ENCODE results near the gene THBS1. TPM values are rescaled to one million over a fixed set of nuclear protein-coding genes. Genes with fewer than 3 reads are reported as not detected.

THBS1 gene
- total RNA-seq, 4 donors from 2014 or later = 82.0 to 396 (median 89.6) TPM

DNA sequence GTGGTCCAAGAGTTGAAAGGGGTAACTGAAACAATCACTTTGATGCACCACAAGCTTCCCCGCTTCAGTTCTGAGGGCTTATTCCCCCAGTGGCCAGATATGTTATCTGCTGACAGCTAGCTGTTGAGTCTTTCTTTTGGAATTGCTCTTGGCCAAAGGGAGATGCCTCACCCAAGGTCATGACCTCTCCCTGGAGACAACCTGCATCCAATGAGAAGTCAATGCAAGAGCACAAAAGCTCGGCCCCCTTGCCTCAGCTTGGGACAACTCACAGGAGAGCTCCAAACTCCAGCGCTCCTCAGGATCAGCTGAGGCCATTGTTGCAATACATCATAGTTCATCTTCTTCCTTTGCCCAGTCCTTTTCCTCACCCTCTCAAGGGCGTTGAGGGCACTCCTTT, 31.0 kb upstream of the THBS1 start:
- H3K27me3 ChIP-seq = no peaks in the 10 kb centered on the region
- H3K9me3 ChIP-seq = peaks cover 5% of the 10 kb centered on the region
- H3K4me1 ChIP-seq = peaks cover 20% of the 10 kb centered on the region
- no peak for DNase-seq (ENCODE audit: low spot score in 2 of 2)
- no peaks in the 10 kb centered on the region for H3K36me3 ChIP-seq
- 75% methylated on average over 4 of the region's 4 CpGs for WGBS
- no peak overlapping the region for H3K4me3 ChIP-seq
- H3K27ac ChIP-seq = no peak overlapping the region
- TF ChIP-seq POLR2AphosphoS5 (IDR thresholded peaks at IDR 0.05) (no peak), EP300 (IDR thresholded peaks at IDR 0.05) (no peak)
- TF ChIP-seq, protein P1, sequence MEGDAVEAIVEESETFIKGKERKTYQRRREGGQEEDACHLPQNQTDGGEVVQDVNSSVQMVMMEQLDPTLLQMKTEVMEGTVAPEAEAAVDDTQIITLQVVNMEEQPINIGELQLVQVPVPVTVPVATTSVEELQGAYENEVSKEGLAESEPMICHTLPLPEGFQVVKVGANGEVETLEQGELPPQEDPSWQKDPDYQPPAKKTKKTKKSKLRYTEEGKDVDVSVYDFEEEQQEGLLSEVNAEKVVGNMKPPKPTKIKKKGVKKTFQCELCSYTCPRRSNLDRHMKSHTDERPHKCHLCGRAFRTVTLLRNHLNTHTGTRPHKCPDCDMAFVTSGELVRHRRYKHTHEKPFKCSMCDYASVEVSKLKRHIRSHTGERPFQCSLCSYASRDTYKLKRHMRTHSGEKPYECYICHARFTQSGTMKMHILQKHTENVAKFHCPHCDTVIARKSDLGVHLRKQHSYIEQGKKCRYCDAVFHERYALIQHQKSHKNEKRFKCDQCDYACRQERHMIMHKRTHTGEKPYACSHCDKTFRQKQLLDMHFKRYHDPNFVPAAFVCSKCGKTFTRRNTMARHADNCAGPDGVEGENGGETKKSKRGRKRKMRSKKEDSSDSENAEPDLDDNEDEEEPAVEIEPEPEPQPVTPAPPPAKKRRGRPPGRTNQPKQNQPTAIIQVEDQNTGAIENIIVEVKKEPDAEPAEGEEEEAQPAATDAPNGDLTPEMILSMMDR (IDR thresholded peaks at IDR 0.05) = no peak

DNA sequence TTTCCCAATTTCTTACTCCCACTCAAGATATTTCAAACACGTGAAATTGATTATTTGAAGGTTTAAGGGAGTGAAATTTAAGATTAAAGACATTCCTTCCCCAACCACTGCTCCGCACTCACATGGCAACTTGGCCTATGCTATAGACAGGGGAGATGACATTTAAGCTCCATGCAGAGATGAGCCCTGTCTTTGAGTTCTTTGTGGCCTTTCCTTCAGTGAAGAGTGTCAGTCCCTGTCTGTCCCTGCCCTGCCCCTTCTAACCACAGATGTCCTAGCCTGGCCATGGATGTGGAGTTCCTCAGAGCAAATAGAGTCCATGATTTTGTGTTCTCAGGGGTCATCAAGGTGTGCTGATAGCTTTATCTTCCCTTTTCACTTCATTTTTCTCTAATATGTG, 29.4 kb upstream of the THBS1 start:
- DNase-seq (ENCODE audit: low spot score in 2 of 2) = no peak
- H3K36me3 ChIP-seq = no peaks in the 10 kb centered on the region
- WGBS = 97% methylated on average over 2 of the region's 2 CpGs

DNA sequence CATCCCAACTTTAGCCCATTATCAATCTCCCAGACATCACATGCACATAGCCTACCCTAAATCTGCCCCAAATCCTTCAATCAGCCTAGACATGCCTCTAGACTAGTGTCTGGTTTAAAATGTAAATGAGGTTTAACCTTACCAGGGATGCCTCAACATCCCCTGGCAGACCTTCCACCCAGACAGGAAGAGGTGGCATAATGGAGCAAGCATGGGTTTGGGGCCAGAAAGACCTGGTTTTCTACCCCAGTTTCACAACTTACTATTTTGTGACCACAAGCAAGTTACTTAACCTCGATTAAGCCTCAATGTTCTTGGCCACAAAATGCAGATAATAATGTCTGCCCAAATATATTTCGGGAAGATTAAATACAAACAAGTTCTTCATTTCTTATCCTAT, 28.3 kb upstream of the THBS1 start:
- WGBS = 46% methylated on average over 2 of the region's 2 CpGs
- H3K4me3 ChIP-seq = no peak overlapping the region
- no peak for DNase-seq (ENCODE audit: low spot score in 2 of 2)
- TF ChIP-seq POLR2AphosphoS5 (IDR thresholded peaks at IDR 0.05) = no peak
- no peak for TF ChIP-seq EP300 (IDR thresholded peaks at IDR 0.05)
- TF ChIP-seq POLR2A (IDR thresholded peaks at IDR 0.05) = no peak
- TF ChIP-seq, protein P1 (IDR thresholded peaks at IDR 0.05) = no peak
- H3K36me3 ChIP-seq = no peaks in the 10 kb centered on the region
- H3K27ac ChIP-seq = no peak overlapping the region
- no peaks in the 10 kb centered on the region for H3K9me3 ChIP-seq
- H3K4me1 ChIP-seq = peaks cover 26% of the 10 kb centered on the region
- no peaks in the 10 kb centered on the region for H3K27me3 ChIP-seq

More for the DNA sequence above, 29.4 kb upstream of the THBS1 start:
- H3K9me3 ChIP-seq = no peaks in the 10 kb centered on the region
- no peak overlapping the region for H3K27ac ChIP-seq
- H3K27me3 ChIP-seq = no peaks in the 10 kb centered on the region
- H3K4me3 ChIP-seq = no peak overlapping the region
- TF ChIP-seq, protein P1 (IDR thresholded peaks at IDR 0.05) = no peak
- TF ChIP-seq POLR2AphosphoS5 (IDR thresholded peaks at IDR 0.05) (no peak), POLR2A (IDR thresholded peaks at IDR 0.05) (no peak), EP300 (IDR thresholded peaks at IDR 0.05) (no peak)
- peaks cover 26% of the 10 kb centered on the region for H3K4me1 ChIP-seq

DNA sequence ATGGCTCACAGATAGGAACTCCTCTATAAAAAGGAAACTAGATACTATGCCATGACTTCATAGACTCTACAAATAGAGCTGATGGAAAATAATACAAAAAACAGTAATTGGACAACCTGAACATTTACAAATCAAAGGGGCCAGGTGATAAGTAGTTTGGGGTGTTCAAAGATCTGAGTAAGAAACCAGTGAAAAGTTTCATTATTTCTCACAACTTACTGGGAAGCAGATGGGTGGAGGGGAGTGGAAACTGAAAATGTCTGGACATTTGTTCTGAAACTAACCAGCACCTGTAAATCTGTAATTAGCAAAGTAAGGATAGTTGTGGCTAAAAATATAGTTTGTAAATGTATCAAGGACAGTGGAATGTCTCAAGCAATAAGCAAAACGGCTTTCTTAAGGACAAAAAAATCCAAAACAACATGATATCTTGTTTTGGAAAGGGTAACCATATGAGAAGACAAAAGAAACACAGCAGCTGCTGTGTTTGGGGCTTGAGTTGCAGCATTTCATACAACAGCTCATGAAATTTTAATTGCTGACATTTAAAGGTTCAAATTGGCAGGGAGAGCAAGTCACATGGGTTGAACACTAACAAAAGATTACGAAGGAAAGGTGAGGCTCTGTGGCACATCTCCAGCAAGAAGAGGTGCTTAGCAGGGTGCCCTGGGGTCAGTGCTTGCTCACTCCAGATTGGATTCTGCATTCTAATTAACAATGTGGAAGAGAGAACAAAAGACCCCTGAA, 26.8 kb upstream of the THBS1 start:
- Histone ChIP-seq H3K36me3 (no peaks in the 10 kb centered on the region), H3K4me1 (peaks cover 26% of the 10 kb centered on the region), H3K27ac (no peak overlapping the region), H3K9me3 (no peaks in the 10 kb centered on the region), H3K27me3 (no peaks in the 10 kb centered on the region), H3K4me3 (no peak overlapping the region)
- 43% methylated on average over 2 of the region's 2 CpGs for WGBS
- no peak for DNase-seq (ENCODE audit: low spot score in 2 of 2)
- TF ChIP-seq, protein P1 (IDR thresholded peaks at IDR 0.05) = no peak
- TF ChIP-seq POLR2A (IDR thresholded peaks at IDR 0.05) = no peak
- no peak for TF ChIP-seq EP300 (IDR thresholded peaks at IDR 0.05)
- TF ChIP-seq POLR2AphosphoS5 (IDR thresholded peaks at IDR 0.05) = no peak

DNA sequence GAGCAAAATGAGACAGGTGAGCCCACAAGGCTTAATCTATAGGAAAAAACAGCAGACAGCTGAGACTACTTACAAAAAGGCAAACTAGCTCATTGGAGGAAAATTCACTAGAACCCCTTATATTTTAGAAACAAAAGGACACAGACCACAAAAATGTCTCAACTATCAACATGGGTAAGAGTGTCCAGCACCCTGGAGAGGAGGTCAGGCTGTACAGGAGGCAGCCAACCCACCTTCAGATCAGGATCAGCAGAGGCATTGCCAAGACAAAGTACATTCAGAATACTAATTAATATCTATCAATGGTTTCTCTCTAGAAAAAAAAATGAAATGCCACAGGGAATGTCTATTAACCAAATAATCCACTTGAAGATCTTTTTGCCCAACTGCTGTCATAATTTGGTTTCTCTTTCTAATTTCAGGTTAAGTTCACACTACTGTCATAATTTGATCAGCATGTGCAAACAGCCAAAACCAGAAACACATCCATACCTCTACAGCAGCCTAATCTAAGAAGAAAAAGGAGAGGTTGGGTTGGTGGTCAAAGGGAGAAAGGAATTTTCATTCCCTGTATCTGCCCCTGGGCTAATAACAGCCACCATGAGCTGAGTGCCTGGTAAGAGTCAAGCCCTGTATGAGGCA, 26.0 kb upstream of the THBS1 start:
- no peak for TF ChIP-seq POLR2AphosphoS5 (IDR thresholded peaks at IDR 0.05)
- TF ChIP-seq, protein P1 (IDR thresholded peaks at IDR 0.05) = no peak
- no peak for TF ChIP-seq POLR2A (IDR thresholded peaks at IDR 0.05)
- TF ChIP-seq EP300 (IDR thresholded peaks at IDR 0.05) = no peak
- H3K9me3 ChIP-seq = no peaks in the 10 kb centered on the region

More for the DNA sequence above, 26.0 kb upstream of the THBS1 start:
- Histone ChIP-seq H3K4me3 (no peak overlapping the region), H3K27me3 (no peaks in the 10 kb centered on the region), H3K36me3 (no peaks in the 10 kb centered on the region), H3K27ac (no peak overlapping the region), H3K4me1 (peaks cover 26% of the 10 kb centered on the region)
- no peak for DNase-seq (ENCODE audit: low spot score in 2 of 2)

Measured in suprapubic skin (tissue), 4 donors.